GM12873 (cell line): ENCODE measurements around the gene SPAG16.

ENCODE experiments used
- CTCF ChIP-seq: IDR thresholded peaks from 2 replicates; pipeline ENCODE4 v1.5.1; 2012; ENCODE audit warnings: low read depth, mild to moderate bottlenecking, moderate library complexity, low read length, control low read depth; ENCODE audit not compliant: insufficient read depth; ENCODE audit errors: missing control alignments

Gene SPAG16

GRCh38 chr2:213834746-213835145 lies 550.5 kb downstream of the SPAG16 start:
- no peak for TF ChIP-seq CTCF

DNA sequence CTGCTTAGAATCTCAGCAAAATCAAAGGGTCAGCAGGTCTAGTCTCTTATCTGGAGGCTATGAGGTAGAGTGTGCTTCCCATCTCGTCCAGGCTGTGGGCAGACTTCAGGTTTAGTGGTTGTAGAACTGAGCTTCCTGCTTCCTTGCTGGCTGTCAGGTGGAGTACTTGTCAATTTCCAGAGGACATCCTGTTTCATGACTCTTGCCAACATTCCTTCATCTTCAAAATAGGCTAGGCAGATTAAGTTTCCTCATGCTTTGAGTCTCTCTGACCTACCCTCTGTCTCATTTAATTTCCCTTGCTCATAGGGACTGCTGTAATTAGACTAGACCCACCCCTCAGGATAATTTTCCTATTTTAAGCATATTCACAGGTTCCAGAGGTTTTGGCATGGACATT lies 562.6 kb downstream of the SPAG16 start:
- no peak for TF ChIP-seq CTCF

DNA sequence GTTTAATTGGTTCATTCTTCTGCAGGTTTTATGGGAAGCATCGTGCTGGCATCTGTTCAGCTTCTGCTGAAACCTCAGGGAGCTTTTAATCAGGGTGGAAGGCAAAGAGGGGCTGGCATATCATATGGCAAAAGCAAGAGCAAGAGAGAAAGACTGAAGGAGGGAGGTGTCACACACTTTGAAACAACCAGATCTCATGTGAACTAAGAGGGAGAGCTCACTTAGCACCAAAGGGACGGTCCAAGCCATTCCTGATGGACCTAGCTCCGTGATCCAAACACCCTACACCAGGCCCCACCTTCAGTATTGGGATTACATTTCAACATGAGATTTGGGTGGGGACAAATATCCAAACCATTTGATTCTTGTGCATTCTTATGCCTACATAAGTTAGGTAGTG lies 563.1 kb downstream of the SPAG16 start:
- no peak for TF ChIP-seq CTCF

GRCh38 chr2:213848631-213849030 lies 564.4 kb downstream of the SPAG16 start:
- no peak for TF ChIP-seq CTCF

DNA sequence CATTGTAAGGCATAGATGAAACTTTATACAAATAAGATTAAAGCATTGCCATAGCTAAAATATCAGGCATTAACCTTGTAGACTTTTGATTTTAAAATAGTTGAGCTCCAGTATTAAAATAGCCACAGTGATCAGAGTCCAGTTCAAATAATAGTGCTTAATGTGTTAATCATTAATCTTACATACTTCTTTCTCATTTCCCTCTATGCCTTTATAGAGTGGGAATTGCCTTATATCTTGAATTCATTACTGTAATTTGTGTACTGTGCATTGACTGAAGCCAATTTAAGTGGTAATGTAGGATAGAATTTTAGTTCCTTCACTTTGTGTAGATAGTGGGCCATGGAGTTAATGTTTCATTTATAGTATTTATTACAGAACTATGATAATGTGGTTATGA lies 577.4 kb downstream of the SPAG16 start:
- TF ChIP-seq CTCF = no peak

DNA sequence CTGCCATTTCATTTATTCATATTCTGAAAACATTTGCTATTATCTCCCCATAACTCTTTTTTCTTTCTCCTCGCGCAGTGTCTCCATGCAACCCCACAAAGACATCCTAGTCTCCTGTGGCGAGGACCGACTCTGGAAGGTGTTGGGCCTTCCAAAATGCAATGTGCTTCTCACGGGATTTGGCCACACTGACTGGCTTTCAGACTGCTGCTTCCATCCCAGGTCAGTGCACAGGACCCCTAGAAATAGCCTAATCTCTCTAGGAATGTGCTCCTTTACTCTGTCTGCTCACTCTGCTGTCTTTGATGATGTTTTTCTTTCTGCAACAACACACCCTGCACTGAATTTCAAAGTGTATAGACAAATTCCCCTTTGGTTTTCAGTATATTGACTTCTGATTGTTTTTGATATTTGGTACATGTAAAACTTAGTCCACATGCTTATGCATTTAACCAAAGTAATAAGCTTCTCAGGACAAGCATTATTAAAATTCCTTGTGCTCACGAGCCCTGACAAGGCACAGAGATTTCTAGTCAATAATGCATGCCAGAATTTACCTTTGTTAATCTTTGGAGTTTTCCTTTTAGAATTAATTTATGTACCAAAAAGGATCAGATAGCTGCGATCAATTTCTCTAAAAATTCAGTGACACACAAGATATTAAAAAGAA lies 578.3 kb downstream of the SPAG16 start:
- no peak for TF ChIP-seq CTCF

DNA sequence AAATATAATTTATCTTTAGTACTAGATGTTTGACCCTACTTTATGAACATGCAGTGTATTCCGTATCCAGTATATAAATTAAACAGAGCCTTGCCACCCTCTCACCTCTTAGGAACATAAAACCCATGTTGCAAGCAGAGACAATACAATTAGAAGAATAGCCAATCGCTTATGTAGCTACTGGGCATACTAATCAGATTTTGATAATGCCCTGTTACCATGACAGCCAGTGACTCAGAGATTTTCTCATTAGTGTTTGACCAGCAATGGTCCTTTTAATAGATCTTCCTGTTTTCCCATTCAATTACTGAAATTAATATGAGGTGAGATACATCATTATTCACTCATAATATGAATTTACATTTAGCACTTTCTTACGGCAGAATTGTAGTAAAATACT lies 579.3 kb downstream of the SPAG16 start:
- TF ChIP-seq CTCF = no peak
